Tibial nerve (tissue), 4 donors: ENCODE data around the gene ZNF705A.
"Not testable (repeated sequence)": the region's sequence is repeated elsewhere in the genome, so short reads cannot be mapped to it uniquely, and the experiment has no call there.

Experiments used
- CTCF ChIP-seq, 5 experiments: fragments of 200-600 bp in 3 of 5; fragments of 450-650 bp in 2 of 5; sonication (generic) in 3 of 5; IDR thresholded peaks; one replicate each; pipeline ENCODE4 v1.5.1; 2016 to 2019; ENCODE audit warnings: antibody characterized with exemption in 5 of 5, mild to moderate bottlenecking in 3 of 5, moderate library complexity in 2 of 5
- EP300 ChIP-seq, 2 donors: sonication (generic); formaldehyde crosslinking; IDR thresholded peaks; one replicate each; pipeline ENCODE4 v1.6.1; 2017; ENCODE audit warnings: antibody characterized with exemption in 2 of 2, mild to moderate bottlenecking in 1 of 2

DNA sequence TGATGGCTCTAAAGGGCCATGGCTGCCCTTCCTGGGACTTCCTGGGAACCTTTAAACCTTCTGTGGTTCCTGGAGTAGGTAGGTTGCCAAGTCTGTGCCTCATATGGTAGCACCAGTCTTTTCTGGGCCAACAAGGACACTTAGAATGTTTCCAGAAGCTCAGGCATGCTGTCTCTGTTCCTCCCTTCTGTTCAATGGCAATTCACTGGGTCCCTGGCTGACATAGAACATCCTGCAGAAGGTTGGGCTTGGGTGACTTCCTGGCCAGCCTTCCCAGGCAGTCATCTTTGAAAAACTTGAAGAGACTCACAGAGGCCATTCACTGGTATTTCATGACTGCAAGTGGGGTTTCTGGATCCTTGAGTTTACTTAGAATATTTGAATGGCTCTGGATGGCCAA lies 24.5 kb downstream of the ZNF705A start:
- TF ChIP-seq EP300, CTCF (IDR thresholded peaks at IDR 0.05): not testable (repeated sequence)
